ENCODE measurements around the gene PTPRS.

GRCh38 chr19:5357584-5357983 is 17.0 kb upstream of the PTPRS start:
- no peak for TF ChIP-seq ZFX (IDR thresholded peaks at IDR 0.05; ENCODE audit: borderline replicate concordance)
- no peak for TF ChIP-seq CTCF (IDR thresholded peaks at IDR 0.05)

Measured in 22Rv1 (cell line).